Amniotic stem cell (primary cell): ENCODE results near the gene RHEB.
"Not testable (repeated sequence)": the region's sequence is repeated elsewhere in the genome, so short reads cannot be mapped to it uniquely, and the experiment has no call there.

Source experiments
- DNase-seq: peaks from one replicate; lab custom pipeline; 2025; lab: John Stamatoyannopoulos, UW

RHEB gene

GRCh38 chr7:151519765-151520418 lies at the start of gene RHEB:
Gene RHEB, minus strand, starts transcription at chr7:151519895. Its CDS starts 384 bp downstream, at chr7:151519511.
- DNase-seq = peak; percentile 99

- peak; percentile 19 for DNase-seq
Observed at GRCh38 chr7:151566897-151567320, 47.2 kb upstream of the RHEB start.

DNA sequence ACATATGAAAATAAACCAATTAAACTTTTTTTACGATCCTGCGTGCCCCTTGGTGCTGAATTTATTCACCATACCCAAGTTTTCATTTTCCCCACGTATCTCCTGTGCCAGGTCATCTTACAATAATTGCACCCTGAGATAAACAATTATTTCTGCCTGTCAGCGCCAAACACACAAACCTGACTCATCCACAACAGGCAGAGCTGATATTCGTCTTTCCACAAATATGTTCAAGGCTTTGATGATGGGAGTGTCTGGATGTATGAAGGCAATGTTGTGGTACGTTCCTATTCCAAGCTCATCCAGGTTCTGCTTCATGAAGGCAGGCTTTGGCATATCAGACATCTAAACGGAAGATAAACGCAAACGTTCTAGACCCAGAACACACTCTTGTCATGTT lies 45.8 kb upstream of the RHEB start:
- DNase-seq = no peak

- DNase-seq = no peak
Observed at GRCh38 chr7:151560243-151560642, 40.5 kb upstream of the RHEB start.

GRCh38 chr7:151559557-151560183 lies 40.0 kb upstream of the RHEB start:
- DNase-seq = no peak

DNA sequence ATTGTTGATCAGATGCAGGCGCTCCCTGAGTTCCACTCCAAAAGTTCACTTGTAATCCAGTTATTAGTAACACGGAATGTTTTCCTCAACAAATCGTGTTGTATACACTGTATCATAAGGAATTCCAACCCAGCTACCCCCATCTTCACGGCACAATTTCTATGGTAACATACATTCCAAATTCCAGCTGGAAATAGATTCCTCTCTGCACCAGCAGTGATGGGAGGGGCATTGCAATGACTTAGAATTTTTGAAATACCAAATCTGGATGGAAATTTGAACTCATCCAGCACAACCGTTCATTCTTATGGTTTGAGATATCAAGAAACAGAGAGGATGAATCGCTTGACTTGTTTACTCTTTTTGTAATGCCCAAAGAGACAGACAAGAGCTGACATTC lies 38.9 kb upstream of the RHEB start:
- peak; percentile 65 for DNase-seq

GRCh38 chr7:151556592-151556991 lies 36.9 kb upstream of the RHEB start:
- DNase-seq = no peak

DNA sequence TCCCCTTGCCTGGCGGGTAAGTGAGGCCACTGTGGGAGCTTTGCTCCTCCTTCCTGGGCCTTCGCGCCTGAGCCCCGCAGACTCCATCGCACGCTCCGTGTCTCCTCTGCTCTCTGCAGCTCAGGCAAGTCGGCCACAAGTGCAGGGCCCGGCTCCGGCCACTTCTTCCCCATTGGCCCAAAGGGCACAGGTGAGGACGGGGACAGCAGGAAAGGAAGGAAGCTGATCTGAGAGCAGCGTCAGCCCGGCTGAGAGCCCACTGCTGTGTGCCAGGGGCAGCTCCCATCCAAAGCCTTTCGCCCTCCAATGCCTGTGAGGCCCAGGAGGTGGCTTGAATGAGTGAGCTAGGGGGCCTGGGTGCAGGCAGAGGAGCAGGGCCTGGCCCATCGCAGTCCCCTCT lies 33.7 kb upstream of the RHEB start:
- DNase-seq = no peak

GRCh38 chr7:151552352-151553028 lies 32.8 kb upstream of the RHEB start:
- no peak for DNase-seq

- no peak for DNase-seq
Observed at GRCh38 chr7:151551820-151552219, 32.1 kb upstream of the RHEB start.

DNA sequence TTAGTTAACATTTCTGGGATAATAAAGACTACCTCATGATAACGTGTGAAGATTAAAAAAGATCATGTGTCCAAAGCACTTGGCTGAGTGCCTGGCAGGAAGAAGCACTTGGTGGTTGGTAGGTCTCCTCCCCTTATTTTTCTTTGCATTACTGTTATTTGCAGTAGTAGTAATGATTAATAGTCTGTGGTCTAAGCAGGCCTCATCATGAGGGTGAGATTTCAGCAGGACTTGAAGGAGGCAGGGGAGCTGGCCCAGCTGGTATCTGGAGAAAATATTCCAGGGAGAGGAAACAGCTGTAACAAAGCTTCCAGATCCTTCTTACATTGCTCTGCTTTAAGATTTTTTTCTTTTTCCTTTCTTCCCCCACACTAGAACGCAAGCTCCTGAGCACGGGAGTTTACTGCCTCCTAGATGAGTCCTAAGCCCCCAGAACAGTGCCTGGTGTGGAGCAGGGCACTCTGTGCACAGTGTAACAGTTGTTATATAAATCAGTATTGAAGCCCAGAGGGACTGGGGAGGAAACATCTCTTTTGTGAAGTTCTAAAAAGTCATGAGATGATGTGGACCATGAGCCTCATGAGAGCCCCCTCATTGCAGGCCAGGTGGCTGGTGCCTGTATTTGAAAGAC lies 31.1 kb upstream of the RHEB start:
- DNase-seq = no peak

- DNase-seq = no peak
Observed at GRCh38 chr7:151549644-151550043, 29.9 kb upstream of the RHEB start.

GRCh38 chr7:151549083-151549482 lies 29.4 kb upstream of the RHEB start:
- no peak for DNase-seq

DNA sequence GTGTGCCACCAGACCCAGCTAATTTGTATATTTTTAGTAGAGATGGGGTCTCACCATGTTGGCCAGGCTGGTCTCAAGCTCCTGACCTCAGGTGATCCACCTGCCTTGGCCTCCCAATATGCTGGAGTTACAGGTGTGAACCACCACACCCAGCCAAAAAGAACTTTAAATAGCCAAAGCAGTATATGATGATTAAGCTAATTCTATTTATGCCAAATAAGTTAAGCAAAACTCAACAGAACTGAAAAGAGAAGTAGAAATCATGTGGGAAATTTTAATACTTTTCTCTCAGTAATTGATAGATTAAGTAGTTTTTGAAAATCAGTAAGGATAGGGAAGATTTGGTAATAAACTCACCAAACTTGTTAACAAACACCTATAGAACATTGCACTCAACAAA lies 24.5 kb upstream of the RHEB start:
- DNase-seq = no peak

- DNase-seq = no peak
Observed at GRCh38 chr7:151542606-151543130, 23.0 kb upstream of the RHEB start.

GRCh38 chr7:151541709-151542499 lies 22.2 kb upstream of the RHEB start:
- no peak for DNase-seq

GRCh38 chr7:151540146-151540545 lies 20.5 kb upstream of the RHEB start:
- DNase-seq = no peak

- no peak for DNase-seq
Observed at GRCh38 chr7:151539088-151539671, 19.5 kb upstream of the RHEB start.

- no peak for DNase-seq
Observed at GRCh38 chr7:151537818-151538561, 18.3 kb upstream of the RHEB start.

- not testable (repeated sequence) for DNase-seq
Observed at GRCh38 chr7:151536178-151536577, 16.5 kb upstream of the RHEB start.

DNA sequence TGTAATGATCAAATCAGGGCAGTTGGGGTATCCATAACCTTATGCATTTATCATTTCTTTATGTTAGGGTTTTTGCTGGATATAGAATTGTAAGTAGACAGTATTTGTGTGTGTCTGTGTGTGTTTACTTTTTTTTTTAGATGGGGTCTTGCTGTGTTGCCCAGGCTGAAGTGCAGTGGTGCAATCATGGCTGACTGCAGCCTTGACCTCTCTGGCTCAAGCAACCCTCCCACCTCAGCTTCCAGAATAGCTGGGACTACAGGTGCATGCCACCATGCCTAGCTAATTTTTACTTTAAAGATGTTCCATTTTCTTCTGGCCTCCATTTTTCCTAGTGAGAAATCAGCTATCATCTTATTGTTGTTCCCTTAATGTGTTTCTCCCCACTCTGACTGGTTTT lies 10.1 kb upstream of the RHEB start:
- no peak for DNase-seq
